Effector CD4-positive, alpha-beta T cell (primary cell): Measurements from ENCODE around the gene ZCCHC24.

Experiments used
- DNase-seq: peaks from one replicate; pipeline ENCODE4 v3.0.0-alpha.2; 2020

ZCCHC24 gene

DNA sequence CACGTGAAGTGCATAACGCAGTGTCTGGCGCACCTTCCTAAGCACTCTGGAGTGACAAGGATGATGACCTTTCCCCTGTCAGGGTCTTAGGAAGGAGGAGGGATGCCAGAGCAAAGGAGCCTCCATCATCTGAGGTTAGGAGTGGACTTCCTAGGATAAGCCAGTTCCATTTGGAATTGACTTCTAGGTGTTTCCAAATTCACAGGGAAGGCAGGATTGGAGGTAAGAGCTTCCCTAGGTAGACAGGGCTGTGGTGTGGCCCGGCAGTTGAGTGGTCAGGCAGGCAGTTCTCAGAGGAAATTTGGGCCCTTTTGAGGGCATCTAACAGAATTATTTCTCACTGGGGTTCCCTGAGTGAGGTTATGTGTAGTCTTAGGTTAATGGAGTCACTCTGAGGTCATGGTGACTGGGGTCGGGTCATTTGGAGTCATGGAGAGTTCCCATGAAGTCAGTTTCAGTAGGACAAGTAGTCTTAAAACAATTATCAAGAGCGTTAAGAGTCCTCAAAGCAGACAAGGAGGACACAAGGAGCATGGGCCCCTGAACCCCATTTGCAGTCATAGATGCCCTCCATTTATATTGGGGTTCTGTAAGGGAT, 89.9 kb downstream of the ZCCHC24 start:
- DNase-seq: no peak

DNA sequence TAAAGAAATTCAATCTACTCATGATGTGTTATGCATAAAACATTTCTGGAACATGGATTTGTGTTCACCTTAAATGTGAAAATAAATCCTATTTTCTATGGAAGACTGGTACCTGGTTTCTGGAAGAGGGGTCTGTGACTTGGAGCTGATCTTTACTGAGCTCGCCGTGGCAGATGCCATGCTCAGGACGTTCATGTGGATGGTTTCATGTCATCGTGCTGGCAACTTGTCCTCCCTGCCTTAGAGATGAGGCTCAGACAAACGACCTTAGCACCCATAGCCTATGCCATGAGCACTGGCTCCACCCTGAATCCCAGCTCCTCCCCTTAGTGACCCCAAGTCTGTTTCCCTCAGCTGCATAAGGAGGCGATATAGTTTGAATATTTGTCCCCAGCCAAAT, 90.8 kb downstream of the ZCCHC24 start:
- DNase-seq: no peak

DNA sequence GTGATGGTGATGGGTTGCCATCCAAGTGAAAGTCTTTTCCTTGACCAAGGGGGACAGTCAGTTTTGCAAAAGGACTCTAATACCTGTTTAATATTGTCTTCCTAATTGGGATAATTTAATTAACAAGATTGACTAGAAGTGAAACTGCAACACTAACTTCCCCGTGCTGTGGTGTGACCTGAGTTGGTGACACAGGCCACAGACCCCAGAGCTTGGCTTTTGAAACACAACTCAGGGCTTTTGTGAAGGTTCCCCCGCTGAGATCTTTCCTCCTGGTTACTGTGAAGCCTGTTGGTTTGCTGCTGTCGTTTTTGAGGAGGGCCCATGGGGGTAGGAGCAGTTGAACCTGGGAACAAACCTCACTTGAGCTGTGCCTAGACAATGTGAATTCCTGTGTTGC, 91.3 kb downstream of the ZCCHC24 start:
- DNase-seq: no peak

DNA sequence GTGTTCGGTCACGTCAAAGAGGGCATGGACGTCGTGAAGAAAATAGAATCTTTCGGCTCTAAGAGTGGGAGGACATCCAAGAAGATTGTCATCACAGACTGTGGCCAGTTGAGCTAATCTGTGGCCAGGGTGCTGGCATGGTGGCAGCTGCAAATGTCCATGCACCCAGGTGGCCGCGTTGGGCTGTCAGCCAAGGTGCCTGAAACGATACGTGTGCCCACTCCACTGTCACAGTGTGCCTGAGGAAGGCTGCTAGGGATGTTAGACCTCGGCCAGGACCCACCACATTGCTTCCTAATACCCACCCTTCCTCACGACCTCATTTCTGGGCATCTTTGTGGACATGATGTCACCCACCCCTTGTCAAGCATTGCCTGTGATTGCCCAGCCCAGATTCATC, 91.7 kb downstream of the ZCCHC24 start:
- no peak for DNase-seq

DNA sequence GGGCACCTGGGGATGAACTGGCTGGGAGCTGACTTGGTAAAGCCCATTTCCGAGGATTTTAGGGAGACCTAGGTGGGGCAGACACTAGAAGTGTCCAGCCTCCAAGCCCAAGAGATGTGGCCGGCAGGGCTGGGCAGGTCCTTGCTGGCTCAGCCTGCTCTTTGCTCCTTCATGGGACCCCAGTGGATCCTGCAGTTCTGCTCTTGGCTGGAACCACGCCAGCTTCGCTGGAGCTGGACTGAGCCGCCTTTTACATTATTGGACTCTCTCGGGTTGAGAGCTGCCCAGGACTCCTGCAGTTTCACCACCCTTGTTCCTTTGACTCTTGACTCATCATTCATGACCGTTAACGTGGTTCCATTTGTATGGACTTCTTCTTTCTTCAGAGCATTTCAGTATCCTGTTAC, 92.4 kb downstream of the ZCCHC24 start:
- no peak for DNase-seq

DNA sequence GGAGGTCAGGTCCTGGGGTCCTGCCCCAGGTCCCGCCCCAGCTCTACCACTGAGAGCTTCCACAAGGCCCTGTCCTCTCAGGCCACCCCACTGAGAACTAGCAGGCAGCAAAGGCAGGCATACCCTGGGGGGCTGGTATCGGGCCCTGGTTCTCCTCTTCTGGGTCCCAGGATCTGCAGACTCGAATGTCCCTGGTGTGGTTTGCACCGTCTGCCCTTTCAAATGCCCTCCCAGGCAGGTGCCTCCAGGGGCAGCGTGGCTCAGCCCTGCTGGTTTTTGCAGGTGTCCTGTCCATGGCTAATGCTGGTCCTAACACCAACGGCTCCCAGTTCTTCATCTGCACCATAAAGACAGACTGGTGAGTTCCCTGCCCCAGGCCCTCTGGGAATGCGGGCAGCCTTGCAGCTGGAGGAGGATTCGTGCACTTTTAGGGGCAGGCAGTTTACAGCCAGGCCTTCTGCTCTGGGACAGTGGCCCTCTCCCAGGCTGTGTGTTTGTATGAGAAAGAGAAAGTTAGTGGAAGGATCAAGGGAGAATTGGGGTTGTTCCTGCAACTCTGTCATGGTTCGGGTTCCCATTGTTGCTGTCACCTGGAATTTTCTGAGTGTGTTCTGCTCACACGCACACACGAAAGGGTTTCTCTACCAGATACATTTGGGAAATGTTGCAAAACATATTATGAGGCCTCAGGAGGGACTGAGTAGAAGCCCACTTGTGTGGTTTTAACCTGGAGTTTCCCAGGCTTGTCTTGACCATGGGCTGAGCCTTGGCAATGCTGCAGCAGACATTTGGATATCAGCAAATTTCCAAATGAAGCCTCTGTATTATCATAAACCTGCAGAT, 93.2 kb downstream of the ZCCHC24 start:
- no peak for DNase-seq

DNA sequence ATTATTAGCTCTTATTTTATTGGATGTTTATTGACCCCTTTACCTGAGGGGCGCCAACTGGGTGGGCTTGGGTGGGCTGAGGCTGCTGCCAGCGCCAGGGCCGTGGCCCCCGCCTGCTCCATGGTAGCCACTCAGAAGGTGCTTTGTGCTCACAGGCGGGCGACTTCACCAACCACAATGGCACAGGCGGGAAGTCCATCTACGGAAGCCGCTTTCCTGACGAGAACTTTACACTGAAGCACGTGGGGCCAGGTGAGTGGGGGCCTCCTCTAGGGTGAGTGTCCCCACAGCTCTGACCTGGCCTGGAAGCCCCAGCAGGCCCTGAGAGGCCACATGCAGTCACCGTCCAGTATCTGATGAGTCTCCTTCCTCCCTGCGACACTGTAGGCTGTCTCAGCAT, 94.1 kb downstream of the ZCCHC24 start:
- DNase-seq: no peak

DNA sequence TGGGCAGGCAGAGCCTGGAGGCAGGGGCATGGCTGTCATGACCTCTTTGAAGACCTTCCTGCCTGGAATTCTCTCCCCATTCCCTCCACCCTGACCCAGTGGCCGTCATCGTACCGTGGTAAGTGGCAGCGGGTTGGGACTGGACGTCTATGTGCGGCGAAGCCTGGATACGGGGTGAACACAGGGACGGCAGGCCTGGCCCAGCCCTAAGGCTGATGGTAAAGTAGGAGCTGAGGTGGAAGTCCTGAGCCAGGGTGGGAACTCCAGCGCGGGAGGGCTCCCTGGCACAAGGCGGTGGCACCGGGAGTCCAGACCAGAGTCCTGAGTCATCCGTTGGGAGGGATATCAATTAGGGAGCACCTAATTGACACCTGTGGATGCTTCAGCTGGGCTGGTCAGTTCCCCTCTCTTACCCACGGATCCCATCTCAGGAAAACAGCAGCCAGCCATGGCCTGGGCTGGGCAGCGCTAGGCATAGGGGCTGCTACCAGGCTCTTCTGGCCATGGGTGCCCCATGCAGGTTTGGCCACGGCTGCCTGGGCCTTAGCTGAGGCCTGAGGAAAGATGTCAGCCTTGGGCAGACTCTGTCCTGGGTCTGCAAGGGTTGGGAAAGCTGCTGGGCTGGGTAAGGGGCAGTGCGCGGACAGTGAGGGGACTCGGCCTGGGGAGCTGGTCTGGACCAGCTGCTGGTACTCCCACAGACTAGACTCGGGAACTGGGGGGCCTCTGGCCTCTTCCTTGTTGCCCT, 94.8 kb downstream of the ZCCHC24 start:
- DNase-seq: no peak

DNA sequence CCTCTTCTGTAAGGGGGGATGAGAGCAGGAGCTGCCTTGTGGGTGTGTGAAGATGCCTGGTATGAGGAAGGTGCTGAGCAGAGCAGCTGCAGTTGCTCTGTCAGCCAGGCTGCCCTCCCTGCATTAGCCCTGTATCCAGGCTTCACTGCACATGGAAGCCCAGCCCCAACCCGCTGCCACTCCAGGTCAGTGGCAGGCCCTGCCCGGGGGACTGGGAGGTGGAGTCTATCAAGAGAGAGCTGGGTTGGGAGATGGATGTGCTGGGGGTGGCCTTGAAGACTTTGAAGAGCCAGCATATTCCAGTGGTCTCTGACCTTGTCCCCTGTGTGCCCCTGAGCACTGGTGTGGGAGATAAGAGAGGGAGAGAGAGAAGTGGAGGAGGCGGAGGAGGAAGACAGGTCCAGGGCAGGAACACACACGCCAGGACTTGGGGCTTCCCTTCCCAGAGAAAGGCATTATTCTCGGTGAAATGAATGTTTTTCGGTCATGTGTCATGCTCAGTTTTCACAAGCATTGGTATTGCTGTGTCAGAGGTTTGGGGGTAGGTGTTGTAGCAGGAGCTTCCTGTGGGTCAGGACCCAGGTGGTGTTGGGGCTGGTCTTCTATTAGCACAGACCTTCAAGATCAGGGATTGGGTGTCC, 95.5 kb downstream of the ZCCHC24 start:
- DNase-seq: no peak

DNA sequence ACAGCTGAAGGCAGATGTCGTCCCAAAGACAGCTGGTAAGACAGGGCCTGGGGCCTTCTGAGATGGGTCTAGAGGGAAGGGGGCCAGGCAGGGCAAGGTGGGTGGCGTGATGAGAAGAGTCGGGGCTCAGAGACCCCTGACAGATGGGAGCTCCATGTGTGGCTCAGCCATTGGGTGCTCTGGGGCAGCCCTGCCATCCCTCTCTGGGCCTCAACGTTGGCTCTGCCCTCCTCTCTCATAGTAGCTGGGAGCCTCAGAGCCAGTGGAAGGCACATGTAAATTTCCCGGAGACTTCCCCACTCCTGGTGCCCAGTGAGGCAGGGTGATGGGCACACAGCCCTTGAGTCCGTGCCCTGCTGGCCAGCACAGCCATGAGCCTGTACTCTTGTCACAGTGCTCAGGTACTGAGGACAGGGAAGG, 96.3 kb downstream of the ZCCHC24 start:
- DNase-seq: no peak

DNA sequence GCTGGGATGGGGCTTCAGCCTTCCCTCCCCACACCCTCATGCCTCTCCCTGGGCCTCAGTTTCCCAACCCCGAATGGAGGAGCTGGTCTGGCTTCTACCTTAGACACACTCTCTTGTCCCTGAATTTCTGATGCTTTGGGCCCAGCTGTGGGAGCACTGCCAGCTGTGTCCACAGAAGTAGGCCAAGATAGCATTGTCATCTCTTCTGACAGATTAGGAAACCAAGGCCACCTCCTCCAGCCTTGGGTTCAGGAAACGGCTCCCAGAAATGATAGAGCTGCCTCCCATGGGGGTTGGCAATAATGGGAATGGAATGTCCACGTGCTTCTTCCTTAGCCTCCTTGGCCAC, 96.8 kb downstream of the ZCCHC24 start:
- DNase-seq: no peak

DNA sequence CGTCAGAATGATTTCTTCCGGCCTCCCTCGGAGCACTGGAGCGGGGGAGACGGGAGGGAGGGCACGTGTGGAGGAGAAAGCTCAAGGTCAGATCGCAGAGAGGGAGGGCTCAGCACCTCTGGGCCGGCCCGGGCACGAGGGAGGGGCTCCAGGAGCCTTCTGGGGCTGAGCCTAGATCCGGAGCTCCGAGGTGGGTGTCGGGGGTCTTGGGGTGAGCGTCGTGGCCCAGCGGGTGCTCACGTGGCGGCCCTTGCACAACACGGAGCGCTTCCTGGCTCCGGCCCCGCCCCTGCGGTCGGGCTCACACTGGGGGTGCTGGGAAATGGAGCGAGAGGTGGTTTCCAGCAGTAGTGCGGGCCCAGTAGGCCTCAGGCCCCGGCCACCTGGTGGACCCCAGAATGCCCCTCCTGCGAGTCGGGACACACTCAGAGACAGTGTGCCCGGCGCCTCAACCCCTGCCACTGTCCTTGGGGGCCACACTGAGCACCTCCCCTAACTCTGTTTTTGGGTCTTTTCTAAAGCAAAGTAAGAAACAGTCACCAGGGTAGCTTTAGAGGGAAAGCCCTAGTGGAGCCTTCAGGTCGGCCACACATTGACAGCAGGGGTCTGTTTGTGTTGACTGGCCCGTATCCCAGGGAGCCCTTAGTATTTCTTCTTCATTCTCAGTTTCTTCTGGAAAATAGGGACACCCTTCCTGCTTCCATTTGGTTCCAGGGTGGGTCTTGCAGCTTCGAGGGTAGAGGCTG, 97.4 kb downstream of the ZCCHC24 start:
- peak; percentile 51 for DNase-seq

DNA sequence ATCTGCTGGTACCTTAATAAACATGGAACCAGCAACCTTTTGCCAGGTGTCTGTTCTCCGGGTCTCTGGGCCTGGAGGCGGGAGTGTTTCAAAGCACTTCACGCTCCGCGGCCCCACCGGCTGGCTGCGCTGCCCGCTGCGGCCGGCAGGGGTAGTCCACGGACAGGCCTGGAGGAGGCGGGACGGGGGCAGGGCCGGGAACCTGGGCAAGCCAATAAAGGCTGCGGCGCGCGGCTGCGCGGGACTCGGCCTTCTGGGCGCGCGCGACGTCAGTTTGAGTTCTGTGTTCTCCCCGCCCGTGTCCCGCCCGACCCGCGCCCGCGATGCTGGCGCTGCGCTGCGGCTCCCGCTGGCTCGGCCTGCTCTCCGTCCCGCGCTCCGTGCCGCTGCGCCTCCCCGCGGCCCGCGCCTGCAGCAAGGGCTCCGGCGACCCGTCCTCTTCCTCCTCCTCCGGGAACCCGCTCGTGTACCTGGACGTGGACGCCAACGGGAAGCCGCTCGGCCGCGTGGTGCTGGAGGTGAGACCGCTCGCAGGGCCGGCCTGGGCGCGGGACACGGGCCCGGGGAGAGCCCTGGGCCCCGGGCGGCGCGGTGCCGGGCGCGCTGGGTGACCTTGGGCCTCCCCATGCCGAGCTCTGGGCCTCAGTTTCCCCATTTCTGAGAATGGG, 98.1 kb downstream of the ZCCHC24 start, which contains the start of gene PPIF:
Gene PPIF (plus strand): TSS at position 244 of the 668 bp plus-strand sequence. CDS start 80 bp downstream, at position 324.
- DNase-seq: peak; percentile 90

DNA sequence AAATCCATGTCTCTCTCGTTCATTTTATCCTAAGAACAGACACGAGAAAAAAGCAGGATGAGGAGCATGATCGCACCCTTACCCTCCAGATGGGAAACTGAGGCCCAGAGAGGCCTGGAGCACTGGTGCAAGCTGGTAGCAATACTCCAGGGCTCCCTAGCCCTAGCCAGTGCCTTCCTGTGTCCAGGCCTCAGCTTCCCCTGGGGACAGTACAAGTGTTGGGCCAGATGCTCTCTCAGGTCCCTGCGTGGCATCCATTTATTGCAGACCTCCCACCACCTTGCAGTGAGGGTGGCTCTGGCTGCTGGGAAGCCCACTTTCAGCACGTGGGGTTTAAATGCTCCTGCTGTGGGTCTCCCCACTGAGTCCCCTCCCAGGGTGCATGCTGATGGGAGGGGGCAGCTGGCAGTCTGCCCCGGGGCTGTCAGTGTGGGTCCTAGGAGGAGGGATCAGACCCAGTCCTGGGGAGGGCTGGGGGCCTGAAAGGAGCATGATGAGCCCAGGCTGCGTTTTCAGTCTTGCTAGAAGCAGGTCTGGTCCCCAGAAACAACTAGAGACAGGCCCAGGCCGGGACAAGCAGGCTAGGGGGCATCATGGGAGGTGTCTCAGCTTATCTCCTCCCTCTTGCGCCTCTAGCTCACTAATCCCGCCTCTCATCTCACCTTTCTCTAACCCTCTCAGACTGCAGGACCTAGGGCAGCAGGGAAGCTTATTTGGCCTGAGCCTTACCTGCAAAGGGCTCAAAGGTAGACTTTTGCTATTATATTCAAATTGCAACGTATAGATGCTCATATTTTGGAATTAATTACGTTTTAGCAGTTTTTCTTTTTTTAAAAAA, 98.8 kb downstream of the ZCCHC24 start:
- DNase-seq: no peak

DNA sequence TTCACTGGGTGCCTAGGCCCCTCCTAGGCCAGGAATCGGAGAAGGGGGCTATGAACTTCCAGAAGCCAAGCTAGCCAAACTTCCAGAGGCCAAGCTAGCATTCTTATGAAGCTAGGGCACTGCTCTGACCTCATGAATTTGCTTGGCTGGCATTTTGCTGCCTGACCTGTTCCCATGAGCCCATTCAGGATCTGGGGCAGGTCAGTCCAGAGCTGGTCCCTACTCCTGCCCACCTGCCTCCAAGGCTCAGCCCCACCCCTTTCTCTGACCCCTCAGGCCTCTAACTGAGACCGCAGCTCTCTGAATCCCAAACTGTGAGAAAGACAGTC, 99.4 kb downstream of the ZCCHC24 start:
- DNase-seq: no peak

DNA sequence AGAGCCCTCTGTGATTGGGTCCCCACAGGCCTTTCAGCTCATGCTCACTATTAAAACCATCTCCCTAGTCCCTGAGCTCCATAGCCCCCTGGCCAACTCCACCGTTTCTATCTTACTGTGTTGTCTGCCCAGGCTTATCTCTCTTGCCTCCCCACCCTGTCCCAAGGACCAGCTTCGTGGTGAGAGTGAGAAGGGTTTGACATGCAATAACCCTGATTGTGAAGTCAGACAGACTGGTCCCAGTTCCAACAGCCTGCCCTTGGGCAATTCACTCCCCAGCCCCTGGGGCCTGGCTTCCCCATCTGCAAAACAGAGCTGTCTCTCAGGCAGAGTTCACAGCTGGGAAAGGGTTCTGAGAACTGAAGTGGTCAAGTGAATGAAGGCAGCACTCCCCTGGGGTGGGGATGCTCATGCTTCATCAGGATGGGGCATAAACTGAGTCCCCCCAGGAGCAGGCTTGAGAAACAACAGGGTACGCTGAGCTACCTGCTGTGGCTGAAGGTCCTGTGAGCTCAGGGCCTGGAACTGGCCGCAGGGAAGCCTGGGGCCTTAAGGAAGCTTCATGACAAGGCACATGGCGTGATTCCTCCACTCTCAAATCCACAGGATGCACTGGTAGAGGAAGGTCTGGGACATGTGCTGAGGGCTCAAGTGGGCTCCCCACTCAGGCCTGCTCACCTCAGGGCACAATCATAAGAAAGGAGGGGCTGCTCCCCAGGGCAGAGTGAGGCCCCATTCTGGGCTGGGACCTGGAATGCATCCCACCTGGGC, 100.0 kb downstream of the ZCCHC24 start:
- no peak for DNase-seq

DNA sequence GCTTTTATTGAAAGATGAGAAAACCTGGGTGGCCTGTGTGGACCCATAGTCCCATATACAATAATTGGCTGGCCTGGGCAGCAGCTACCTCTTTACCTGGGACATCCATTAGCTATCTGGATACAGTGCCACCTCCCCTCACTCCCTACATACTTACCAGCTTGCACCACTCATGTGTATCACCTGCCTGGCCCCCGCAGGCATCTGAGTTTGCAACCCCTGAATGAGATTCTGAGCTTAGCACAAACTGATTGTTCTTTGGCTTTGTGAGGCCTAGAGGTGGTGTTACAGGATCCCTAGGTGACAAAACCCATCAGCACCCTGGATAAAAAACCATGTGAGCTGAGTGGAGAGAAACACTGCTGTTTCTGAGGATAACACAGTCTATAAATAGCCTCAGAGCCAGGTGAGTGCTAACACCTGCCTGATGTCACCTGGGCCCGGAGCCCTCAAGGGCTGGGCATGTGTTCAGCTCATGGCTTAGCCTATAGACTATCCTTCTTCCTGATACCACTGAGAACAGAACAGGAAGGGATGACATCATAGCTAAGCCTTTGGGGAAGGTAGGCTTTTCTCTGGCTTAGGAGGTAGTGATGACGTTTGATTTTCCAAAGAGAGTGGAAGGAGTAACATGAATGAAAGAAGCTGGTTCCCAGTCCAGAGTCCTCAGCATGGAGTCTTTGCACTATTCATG, 100.8 kb downstream of the ZCCHC24 start:
- no peak for DNase-seq

DNA sequence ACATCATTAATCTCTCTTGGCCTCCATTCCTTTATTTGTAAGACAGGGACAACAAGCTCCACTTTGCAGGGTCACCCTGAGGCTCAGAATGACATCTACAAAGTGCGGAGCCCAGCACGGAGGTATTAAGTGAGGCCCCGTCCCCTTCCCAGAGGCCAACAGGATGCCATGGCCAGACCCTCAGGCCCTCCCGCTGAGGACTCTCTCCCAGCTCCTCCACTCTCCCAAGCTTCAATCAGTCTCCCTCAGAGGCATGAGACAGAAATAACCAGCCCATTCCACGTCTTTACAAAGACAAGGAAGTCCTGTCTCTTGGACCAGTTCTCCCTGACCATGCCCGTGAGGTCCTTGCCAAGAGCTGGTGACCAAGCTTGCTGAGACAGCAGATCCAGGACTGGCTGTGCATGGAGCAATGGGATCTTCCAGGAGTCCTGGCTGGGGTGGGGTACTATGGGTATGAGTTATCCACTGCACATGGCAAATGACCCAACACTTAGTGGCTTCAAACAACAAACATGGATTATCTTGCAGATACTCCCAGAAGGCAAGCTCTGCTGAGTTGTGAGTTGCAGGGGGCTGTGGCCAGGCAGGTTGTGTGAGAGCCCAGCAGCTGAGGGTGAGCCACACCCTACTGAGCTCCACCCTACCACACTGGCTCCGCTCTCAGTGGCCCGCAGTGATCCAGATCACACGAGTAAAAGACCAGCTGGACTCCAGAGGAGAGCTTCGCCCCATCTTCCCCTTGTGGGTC, 102.4 kb downstream of the ZCCHC24 start:
- DNase-seq: no peak

DNA sequence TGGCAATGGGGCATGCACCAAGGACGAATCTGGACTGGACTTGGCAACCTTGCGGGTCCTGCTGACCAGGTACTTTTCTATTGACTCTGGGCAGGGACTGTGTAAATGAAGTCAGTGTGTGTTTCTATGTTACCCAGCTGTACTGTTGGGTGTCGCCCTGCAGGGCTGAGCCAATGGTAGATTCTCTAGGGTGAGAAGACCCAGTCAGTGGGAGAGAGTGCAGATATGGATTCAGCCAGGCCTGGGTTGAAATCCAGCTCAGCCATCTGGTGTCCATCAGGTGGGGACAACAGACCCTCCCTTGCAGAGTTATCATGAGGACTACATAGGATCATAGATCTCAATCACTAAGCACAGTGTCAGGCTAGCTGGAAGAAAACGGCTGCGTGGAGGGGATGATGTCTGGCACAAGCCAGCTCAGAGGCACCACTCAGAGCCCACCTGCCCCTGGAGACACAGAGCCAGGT, 103.1 kb downstream of the ZCCHC24 start:
- no peak for DNase-seq
